Neural cell (in vitro differentiated cells): Measurements from ENCODE around the gene PARD6G.

ENCODE experiments used
- CTCF ChIP-seq: fragments of 450-650 bp; IDR thresholded peaks from 2 replicates; pipeline ENCODE4 v1.5.1; 2014; ENCODE audit warnings: antibody characterized with exemption, mild to moderate bottlenecking, moderate library complexity; ENCODE audit not compliant: poor library complexity, severe bottlenecking
- EP300 ChIP-seq: fragments of 450-650 bp; conservative IDR thresholded peaks from 2 replicates; pipeline ENCODE4 v1.6.1; 2014; ENCODE audit warnings: antibody characterized with exemption, mild to moderate bottlenecking, moderate library complexity; ENCODE audit not compliant: poor library complexity, severe bottlenecking
- EZH2 ChIP-seq: fragments of 200-600, 300-800 bp; shearing (Covaris generic), sonication (generic); IDR thresholded peaks from 2 replicates; pipeline ENCODE4 v1.6.1; 2014; ENCODE audit warnings: antibody characterized with exemption, low read length, borderline replicate concordance, mild to moderate bottlenecking; ENCODE audit not compliant: insufficient read depth, poor library complexity, severe bottlenecking
- MXI1 ChIP-seq: fragments of 450-650 bp; conservative IDR thresholded peaks from 2 replicates; pipeline ENCODE4 v1.6.1; 2014; ENCODE audit warnings: antibody characterized with exemption, mild to moderate bottlenecking; ENCODE audit not compliant: poor library complexity, severe bottlenecking
- POLR2AphosphoS5 ChIP-seq: IDR thresholded peaks from 2 replicates; pipeline ENCODE4 v1.6.1; 2012
- RAD21 ChIP-seq: fragments of 450-650 bp; conservative IDR thresholded peaks from 2 replicates; pipeline ENCODE4 v1.6.1; 2014; ENCODE audit warnings: antibody characterized with exemption, mild to moderate bottlenecking, moderate library complexity
- REST ChIP-seq: IDR thresholded peaks from 2 replicates; pipeline ENCODE4 v1.6.1; 2012; ENCODE audit warnings: borderline replicate concordance
- SMC3 ChIP-seq: fragments of 450-650 bp; conservative IDR thresholded peaks from 2 replicates; pipeline ENCODE4 v1.6.1; 2014; ENCODE audit warnings: antibody characterized with exemption, mild to moderate bottlenecking, moderate library complexity; ENCODE audit not compliant: poor library complexity
- TAF1 ChIP-seq: IDR thresholded peaks from 2 replicates; pipeline ENCODE4 v1.6.1; 2012; ENCODE audit warnings: low read depth

- TF ChIP-seq CTCF (no peak), EP300 (no peak), TAF1 (no peak), POLR2AphosphoS5 (no peak), SMC3 (no peak), EZH2 (no peak), MXI1 (no peak), REST (no peak), RAD21 (no peak)
Measured at GRCh38 chr18:80231616-80232015, 15.7 kb downstream of the PARD6G start.
